Astrocyte (in vitro differentiated cells and primary cell): ENCODE measurements around the gene SRC.

ENCODE experiments used
- CTCF ChIP-seq: IDR thresholded peaks from 2 replicates; pipeline ENCODE4 v1.5.1; 2011; ENCODE audit warnings: low read depth, mild to moderate bottlenecking, inconsistent platforms, low read length, moderate library complexity; ENCODE audit not compliant: insufficient read depth
- EZH2 ChIP-seq: IDR thresholded peaks from 2 replicates; pipeline ENCODE4 v1.6.1; 2012; ENCODE audit warnings: mild to moderate bottlenecking, low read length, inconsistent platforms; ENCODE audit not compliant: insufficient read depth

- TF ChIP-seq CTCF (no peak), EZH2 (no peak)
Observed at GRCh38 chr20:37436527-37437186, 90.7 kb downstream of the SRC start.
